Mesothelial cell of epicardium (in vitro differentiated cells): Measurements from ENCODE around the gene NEK1. TPM values are rescaled to one million over a fixed set of nuclear protein-coding genes. Genes with fewer than 3 reads are reported as not detected.

Experiments
- DNase-seq, 2 experiments: peaks; one replicate each; pipeline ENCODE4 v3.0.0; 2021; ENCODE audit warnings: low spot score in 2 of 2; ENCODE audit not compliant: unreplicated experiment in 2 of 2
- H3K27ac Mint-ChIP-seq: 2 replicates; pipeline ENCODE4 v1.8.0; 2021; ENCODE audit warnings: mixed read lengths
- H3K27me3 Mint-ChIP-seq: 2 replicates; pipeline ENCODE4 v1.8.0; 2021; ENCODE audit warnings: low read depth, mixed read lengths
- H3K36me3 Mint-ChIP-seq: 2 replicates; pipeline ENCODE4 v1.8.0; 2021; ENCODE audit warnings: mixed read lengths
- H3K4me1 Mint-ChIP-seq: 2 replicates; pipeline ENCODE4 v1.8.0; 2021; ENCODE audit warnings: mixed read lengths
- H3K4me3 Mint-ChIP-seq: 2 replicates; pipeline ENCODE4 v1.8.0; 2021; ENCODE audit warnings: mild to moderate bottlenecking, moderate library complexity, mixed read lengths
- H3K9me3 Mint-ChIP-seq: 2 replicates; pipeline ENCODE4 v1.8.0; 2021; ENCODE audit warnings: mixed read lengths
- total RNA-seq: library from RNA; stranded (reverse); gene quantifications from 3 replicates; pipeline ENCODE4 v1.2.1, GENCODE V29; 2021
- TF ChIP-seq, protein P1 (sequence below): fragments of 200-600 bp; sonication (generic); IDR thresholded peaks from one replicate; pipeline ENCODE4 v1.5.0; 2021; ENCODE audit warnings: antibody characterized with exemption; ENCODE audit not compliant: unreplicated experiment

The NEK1 gene
- total RNA-seq, 1 donor from 2014 or later = 21.3 TPM

DNA sequence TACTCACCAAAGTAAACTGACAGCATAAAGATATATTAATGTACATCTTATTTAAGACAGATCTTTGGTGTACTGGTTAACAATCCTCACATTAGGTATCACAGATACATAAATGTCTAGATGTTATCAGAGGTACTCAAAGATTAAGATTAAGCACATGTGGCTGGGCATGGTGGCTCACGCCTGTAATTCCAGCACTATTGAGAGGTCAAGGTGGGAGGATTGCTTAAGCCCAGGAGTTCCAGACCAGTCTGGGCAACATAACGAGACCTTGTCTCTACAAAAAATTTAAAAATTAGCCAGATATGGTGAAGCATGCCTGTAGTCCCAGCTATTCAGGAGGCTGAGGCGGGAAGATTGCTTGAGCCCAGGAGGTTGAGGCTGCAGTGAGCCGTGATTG is 195.9 kb downstream of the NEK1 start:
- Mint-ChIP-seq H3K27ac (no peak overlapping the region), H3K36me3 (peaks cover 11% of the 10 kb centered on the region), H3K9me3 (peaks cover 7% of the 10 kb centered on the region), H3K4me1 (peaks cover 14% of the 10 kb centered on the region), H3K27me3 (no peaks in the 10 kb centered on the region), H3K4me3 (no peak overlapping the region)
- TF ChIP-seq, protein P1, sequence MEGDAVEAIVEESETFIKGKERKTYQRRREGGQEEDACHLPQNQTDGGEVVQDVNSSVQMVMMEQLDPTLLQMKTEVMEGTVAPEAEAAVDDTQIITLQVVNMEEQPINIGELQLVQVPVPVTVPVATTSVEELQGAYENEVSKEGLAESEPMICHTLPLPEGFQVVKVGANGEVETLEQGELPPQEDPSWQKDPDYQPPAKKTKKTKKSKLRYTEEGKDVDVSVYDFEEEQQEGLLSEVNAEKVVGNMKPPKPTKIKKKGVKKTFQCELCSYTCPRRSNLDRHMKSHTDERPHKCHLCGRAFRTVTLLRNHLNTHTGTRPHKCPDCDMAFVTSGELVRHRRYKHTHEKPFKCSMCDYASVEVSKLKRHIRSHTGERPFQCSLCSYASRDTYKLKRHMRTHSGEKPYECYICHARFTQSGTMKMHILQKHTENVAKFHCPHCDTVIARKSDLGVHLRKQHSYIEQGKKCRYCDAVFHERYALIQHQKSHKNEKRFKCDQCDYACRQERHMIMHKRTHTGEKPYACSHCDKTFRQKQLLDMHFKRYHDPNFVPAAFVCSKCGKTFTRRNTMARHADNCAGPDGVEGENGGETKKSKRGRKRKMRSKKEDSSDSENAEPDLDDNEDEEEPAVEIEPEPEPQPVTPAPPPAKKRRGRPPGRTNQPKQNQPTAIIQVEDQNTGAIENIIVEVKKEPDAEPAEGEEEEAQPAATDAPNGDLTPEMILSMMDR = no peak
- no peak for DNase-seq

DNA sequence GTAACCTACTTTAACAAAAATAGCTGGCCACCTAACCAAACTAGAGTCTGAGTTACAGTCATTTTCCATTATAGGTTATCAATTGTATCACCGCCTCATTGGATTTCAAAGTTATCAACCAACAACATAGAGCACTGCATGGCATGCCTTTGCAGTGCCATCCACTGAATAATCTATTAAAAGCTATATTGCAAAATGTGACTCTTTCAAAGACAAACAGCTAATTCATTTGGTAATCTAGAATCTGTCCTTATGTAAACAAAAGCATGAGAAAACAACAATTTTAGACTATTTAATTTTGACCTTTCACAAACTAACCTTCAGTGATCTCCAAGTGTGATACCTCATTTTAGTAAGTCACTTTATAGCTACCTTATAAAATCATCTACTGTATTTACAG is 197.5 kb downstream of the NEK1 start:
- H3K4me3 Mint-ChIP-seq = no peak overlapping the region

DNA sequence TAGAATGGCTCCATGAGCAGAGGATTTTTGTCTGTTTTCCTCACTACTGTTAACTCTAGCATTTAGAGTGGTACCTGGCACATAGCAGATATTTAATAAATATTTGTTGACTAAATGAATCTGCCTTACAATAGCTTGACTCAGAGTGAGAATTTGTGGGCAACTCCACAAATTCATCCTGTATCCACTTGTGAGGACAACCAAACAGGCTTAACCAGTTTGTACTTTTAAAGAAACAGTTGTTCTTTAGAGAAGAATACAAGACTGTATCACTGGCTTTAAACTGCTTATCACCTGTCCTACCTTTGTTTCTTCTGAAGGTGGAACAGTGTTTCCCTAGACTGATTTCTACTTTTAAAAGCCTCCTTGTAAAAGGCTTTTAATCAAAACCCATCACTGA is 200.3 kb downstream of the NEK1 start:
- H3K9me3 Mint-ChIP-seq = no peaks in the 10 kb centered on the region
- TF ChIP-seq, protein P1 = no peak
- DNase-seq = no peak
- no peaks in the 10 kb centered on the region for H3K27me3 Mint-ChIP-seq
- H3K4me3 Mint-ChIP-seq = no peak overlapping the region
- no peaks in the 10 kb centered on the region for H3K36me3 Mint-ChIP-seq
- H3K27ac Mint-ChIP-seq = no peak overlapping the region
- peaks cover 24% of the 10 kb centered on the region for H3K4me1 Mint-ChIP-seq

More for the DNA sequence above, 197.5 kb downstream of the NEK1 start:
- DNase-seq = no peak
- TF ChIP-seq, protein P1 = no peak
- Mint-ChIP-seq H3K36me3 (peaks cover 10% of the 10 kb centered on the region), H3K4me1 (peaks cover 19% of the 10 kb centered on the region), H3K27me3 (no peaks in the 10 kb centered on the region), H3K9me3 (peaks cover 7% of the 10 kb centered on the region), H3K27ac (no peak overlapping the region)

DNA sequence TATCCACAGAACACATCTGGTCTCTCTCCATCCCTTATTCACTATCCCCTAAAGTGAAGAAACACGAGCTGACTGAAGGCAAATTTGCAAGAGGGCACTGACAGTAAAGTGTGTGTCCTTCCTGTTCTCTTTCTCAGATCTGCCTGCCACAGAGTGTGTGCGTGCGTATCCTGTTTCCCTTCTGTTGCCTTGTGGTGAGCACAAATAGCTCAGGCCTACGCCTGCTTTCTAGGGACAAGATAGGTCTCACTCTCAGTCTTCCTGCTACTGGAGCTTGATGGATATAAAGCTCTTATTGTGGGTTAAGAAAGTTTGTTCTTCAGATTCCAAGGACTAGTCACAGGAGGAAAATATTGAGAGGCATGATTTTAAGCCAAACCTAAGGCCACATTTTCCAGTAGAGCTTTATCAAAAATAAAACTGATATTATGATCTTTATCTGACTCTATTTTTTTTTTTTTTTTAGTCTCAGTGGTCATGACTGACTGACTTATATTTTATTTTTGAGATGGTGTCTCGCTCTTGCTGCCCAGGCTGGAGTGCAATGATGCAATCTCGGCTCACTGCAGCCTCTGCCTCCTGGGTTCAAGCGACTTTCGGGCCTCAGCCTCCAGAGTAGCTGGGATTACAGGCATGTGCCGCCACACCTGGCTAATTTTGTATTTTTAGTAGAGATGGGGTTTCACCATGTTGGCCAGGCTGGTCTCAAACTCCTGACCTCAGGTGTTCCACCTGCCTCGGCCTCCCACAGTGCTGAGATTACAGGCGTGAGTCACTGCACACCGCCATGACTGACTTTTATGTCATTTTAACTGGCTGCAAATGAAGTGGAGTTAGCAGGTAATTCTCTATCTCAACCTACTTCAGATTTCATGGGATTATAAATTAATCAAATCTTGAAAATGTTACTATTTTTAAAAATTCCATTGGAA is 201.3 kb downstream of the NEK1 start:
- no peak overlapping the region for H3K27ac Mint-ChIP-seq
- TF ChIP-seq, protein P1 = no peak

DNA sequence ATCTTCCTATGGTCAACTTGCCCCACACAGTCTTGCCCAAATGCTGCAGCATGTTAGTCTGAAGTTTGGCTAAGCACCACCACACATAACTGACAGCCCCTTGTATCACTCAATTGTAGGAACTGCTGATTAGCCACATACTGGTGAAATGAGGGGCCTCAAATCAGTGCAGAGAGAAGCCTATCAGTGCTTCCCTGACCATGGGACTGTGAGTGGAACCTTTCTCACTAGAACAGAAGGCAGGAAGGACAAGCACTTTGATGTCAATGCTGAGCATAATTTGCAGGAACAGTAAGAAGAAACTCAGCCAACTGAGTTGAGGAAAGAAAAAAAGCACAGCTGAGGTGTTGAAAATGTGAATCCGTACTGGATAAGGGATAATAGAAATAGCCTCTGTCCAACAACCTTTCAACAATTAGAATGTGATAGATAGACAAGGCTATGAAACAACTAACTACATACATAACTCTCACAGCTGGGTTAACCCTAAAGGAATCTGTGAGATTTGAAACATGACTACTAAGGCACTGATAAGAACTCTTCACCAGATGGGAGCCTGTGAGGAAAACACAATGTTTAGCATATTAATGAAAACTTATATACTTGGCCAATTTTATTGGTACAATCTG is 205.1 kb downstream of the NEK1 start:
- H3K9me3 Mint-ChIP-seq = no peaks in the 10 kb centered on the region
- no peak overlapping the region for H3K27ac Mint-ChIP-seq
- DNase-seq = no peak
- H3K27me3 Mint-ChIP-seq = no peaks in the 10 kb centered on the region
- no peak overlapping the region for H3K4me3 Mint-ChIP-seq
- no peaks in the 10 kb centered on the region for H3K36me3 Mint-ChIP-seq
- peaks cover 15% of the 10 kb centered on the region for H3K4me1 Mint-ChIP-seq
- TF ChIP-seq, protein P1 = no peak

More for the DNA sequence above, 201.3 kb downstream of the NEK1 start:
- no peak for DNase-seq
- H3K4me3 Mint-ChIP-seq = no peak overlapping the region
- peaks cover 23% of the 10 kb centered on the region for H3K4me1 Mint-ChIP-seq
- H3K36me3 Mint-ChIP-seq = no peaks in the 10 kb centered on the region
- no peaks in the 10 kb centered on the region for H3K9me3 Mint-ChIP-seq
- no peaks in the 10 kb centered on the region for H3K27me3 Mint-ChIP-seq
